ENCODE data around the gene SH3BP1.

SH3BP1 gene

GRCh38 chr22:37674248-37674647 is 34.8 kb downstream of the SH3BP1 start:
- Histone ChIP-seq H3K36me3 (peaks cover 0 to 20% (median 6%) of the 10 kb centered on the region in 11 experiments; a peak in 16 of 22 replicates), H3K27me3 (no peaks in the 10 kb centered on the region), H3K27ac (peak overlapping the region; percentile 60 to 93 (median 87)), H3K4me1 (peaks cover 43 to 82% (median 74%) of the 10 kb centered on the region in 10 experiments), H3K4me2 (peak overlapping the region; percentile 80 to 99 (median 93)), H3K9me3 (replicated peaks in 1 of 11) (no peaks in the 10 kb centered on the region), H3K9ac (peak overlapping the region; percentile 67 to 88 (median 83); a peak in 20 of 22 replicates), H4K20me1 (peaks cover 0 to 34% (median 0%) of the 10 kb centered on the region in 11 experiments; a peak in 8 of 22 replicates), H3K4me3 (peak overlapping the region in 6 of 10 experiments; percentile 65 to 83 (median 74); a peak in 9 of 20 replicates)
- TF ChIP-seq Cebpa-rat (IDR thresholded peaks at IDR 0.05) = no peak

GRCh38 chr22:37674951-37675929 is 35.8 kb downstream of the SH3BP1 start, which contains the start of gene LGALS1:
TSS of gene LGALS1 (plus strand) at chr22:37675636. CDS start at chr22:37675703, 67 bp downstream.
- no peaks in the 10 kb centered on the region for H3K27me3 ChIP-seq
- peak within 1 kb of the TSS; percentile 60 to 93 (median 87) for H3K27ac ChIP-seq
- peaks cover 0 to 30% (median 6%) of the 10 kb centered on the region in 11 experiments; a peak in 13 of 22 replicates for H3K36me3 ChIP-seq
- H3K4me3 ChIP-seq = peak within 1 kb of the TSS; percentile 48 to 90 (median 69)
- peak within 1 kb of the TSS; percentile 80 to 99 (median 93) for H3K4me2 ChIP-seq
- no peaks in the 10 kb centered on the region for H3K9me3 ChIP-seq (replicated peaks in 1 of 11)
- H3K9ac ChIP-seq = peak within 1 kb of the TSS; percentile 77 to 88 (median 83)
- H3K4me1 ChIP-seq = peaks cover 43 to 87% (median 74%) of the 10 kb centered on the region in 10 experiments
- peaks cover 0 to 44% (median 0%) of the 10 kb centered on the region in 11 experiments; a peak in 8 of 22 replicates for H4K20me1 ChIP-seq
- TF ChIP-seq Cebpa-rat (IDR thresholded peaks at IDR 0.05) = no peak

GRCh38 chr22:37675930-37676735 is 36.7 kb downstream of the SH3BP1 start:
- no peak for TF ChIP-seq Cebpa-rat (IDR thresholded peaks at IDR 0.05)
- no peaks in the 10 kb centered on the region for H3K27me3 ChIP-seq
- peak overlapping the region; percentile 48 to 90 (median 69) for H3K4me3 ChIP-seq
- peaks cover 0 to 53% (median 0%) of the 10 kb centered on the region in 11 experiments; a peak in 8 of 22 replicates for H4K20me1 ChIP-seq
- H3K9ac ChIP-seq = peak overlapping the region; percentile 77 to 88 (median 83)
- H3K27ac ChIP-seq = peak overlapping the region; percentile 49 to 93 (median 87); a peak in 21 of 22 replicates
- H3K9me3 ChIP-seq (replicated peaks in 1 of 11) = no peaks in the 10 kb centered on the region
- peaks cover 49 to 92% (median 77%) of the 10 kb centered on the region in 10 experiments for H3K4me1 ChIP-seq
- H3K36me3 ChIP-seq = peaks cover 0 to 31% (median 6%) of the 10 kb centered on the region in 11 experiments; a peak in 12 of 22 replicates
- H3K4me2 ChIP-seq = peak overlapping the region; percentile 80 to 99 (median 93)

- Histone ChIP-seq H3K9ac (peak overlapping the region; percentile 77 to 88 (median 83)), H3K27ac (peak overlapping the region; percentile 49 to 93 (median 87); a peak in 21 of 22 replicates)
Measured at GRCh38 chr22:37676736-37677492, 37.4 kb downstream of the SH3BP1 start.

GRCh38 chr22:37677493-37677974 is 38.1 kb downstream of the SH3BP1 start:
- TF ChIP-seq Cebpa-rat (IDR thresholded peaks at IDR 0.05) = no peak
- peak overlapping the region; percentile 80 to 99 (median 93) for H3K4me2 ChIP-seq
- peak overlapping the region; percentile 57 to 88 (median 83); a peak in 19 of 22 replicates for H3K9ac ChIP-seq
- H4K20me1 ChIP-seq = peaks cover 0 to 53% (median 0%) of the 10 kb centered on the region in 11 experiments; a peak in 8 of 22 replicates
- H3K4me1 ChIP-seq = peaks cover 50 to 87% (median 71%) of the 10 kb centered on the region in 10 experiments
- peaks cover 0 to 31% (median 6%) of the 10 kb centered on the region in 11 experiments; a peak in 12 of 22 replicates for H3K36me3 ChIP-seq
- H3K9me3 ChIP-seq (replicated peaks in 1 of 11) = no peaks in the 10 kb centered on the region
- H3K4me3 ChIP-seq = peak overlapping the region; percentile 42 to 90 (median 69); a peak in 19 of 20 replicates
- H3K27me3 ChIP-seq = no peaks in the 10 kb centered on the region
- H3K27ac ChIP-seq = peak overlapping the region in 10 of 11 experiments; percentile 46 to 93 (median 89); a peak in 19 of 22 replicates

More at GRCh38 chr22:37676736-37677492, 37.4 kb downstream of the SH3BP1 start:
- peaks cover 0 to 31% (median 6%) of the 10 kb centered on the region in 11 experiments; a peak in 12 of 22 replicates for H3K36me3 ChIP-seq
- H3K4me3 ChIP-seq = peak overlapping the region; percentile 48 to 90 (median 69)
- H4K20me1 ChIP-seq = peaks cover 0 to 53% (median 0%) of the 10 kb centered on the region in 11 experiments; a peak in 8 of 22 replicates
- no peak for TF ChIP-seq Cebpa-rat (IDR thresholded peaks at IDR 0.05)
- H3K4me2 ChIP-seq = peak overlapping the region; percentile 80 to 99 (median 93)
- no peaks in the 10 kb centered on the region for H3K9me3 ChIP-seq (replicated peaks in 1 of 11)
- peaks cover 56 to 92% (median 77%) of the 10 kb centered on the region in 10 experiments for H3K4me1 ChIP-seq
- no peaks in the 10 kb centered on the region for H3K27me3 ChIP-seq

GRCh38 chr22:37678372-37678771 is 38.9 kb downstream of the SH3BP1 start:
- H3K27me3 ChIP-seq = no peaks in the 10 kb centered on the region
- H4K20me1 ChIP-seq = peaks cover 0 to 53% (median 0%) of the 10 kb centered on the region in 11 experiments; a peak in 8 of 22 replicates
- H3K4me2 ChIP-seq = peak overlapping the region; percentile 80 to 99 (median 93); a peak in 20 of 22 replicates
- H3K4me1 ChIP-seq = peaks cover 41 to 79% (median 63%) of the 10 kb centered on the region in 10 experiments
- TF ChIP-seq Cebpa-rat (IDR thresholded peaks at IDR 0.05) = no peak
- peak overlapping the region in 10 of 11 experiments; percentile 16 to 88 (median 80); a peak in 15 of 22 replicates for H3K9ac ChIP-seq
- peak overlapping the region in 6 of 10 experiments; percentile 65 to 83 (median 74); a peak in 8 of 20 replicates for H3K4me3 ChIP-seq
- H3K27ac ChIP-seq = peak overlapping the region in 9 of 11 experiments; percentile 55 to 93 (median 91); a peak in 13 of 22 replicates
- H3K36me3 ChIP-seq = peaks cover 0 to 31% (median 6%) of the 10 kb centered on the region in 11 experiments; a peak in 12 of 22 replicates
- H3K9me3 ChIP-seq (replicated peaks in 1 of 11) = no peaks in the 10 kb centered on the region

GRCh38 chr22:37679670-37680069 is 40.2 kb downstream of the SH3BP1 start:
- Histone ChIP-seq H3K36me3 (peaks cover 0 to 31% (median 6%) of the 10 kb centered on the region in 11 experiments; a peak in 12 of 22 replicates), H3K27ac (peak overlapping the region in 3 of 11 experiments; percentile 21 to 40 (median 30); a peak in 3 of 22 replicates), H3K27me3 (no peaks in the 10 kb centered on the region), H3K4me3 (no peak overlapping the region), H3K4me2 (peak overlapping the region in 3 of 11 experiments; percentile 2 to 93 (median 80); a peak in 4 of 22 replicates), H3K4me1 (peaks cover 28 to 66% (median 50%) of the 10 kb centered on the region in 10 experiments), H3K9ac (0 out of 22 replicates have a peak overlapping the region, but pooled peaks of 2 of the 11 experiments have one; percentile 9 to 38), H4K20me1 (peaks cover 0 to 53% (median 0%) of the 10 kb centered on the region in 11 experiments; a peak in 8 of 22 replicates), H3K9me3 (replicated peaks in 1 of 11) (no peaks in the 10 kb centered on the region)
- TF ChIP-seq Cebpa-rat (IDR thresholded peaks at IDR 0.05) = no peak

Data from BLaER1 treated with 17β-estradiol and CSF1 and Interleukin-3, amounts not matched to agents 10 nM and 100 nM (cell line).